CD4-positive, alpha-beta T cell treated with Interleukin-6 at 100 ng/mL for 8 hours (primary cell): ENCODE measurements around the gene ZFAND3.
"Not testable (repeated sequence)": the region's sequence is repeated elsewhere in the genome, so short reads cannot be mapped to it uniquely, and the experiment has no call there.

Experiments used
- DNase-seq: peaks from one replicate; pipeline ENCODE4 v3.0.0-alpha.2; 2020; ENCODE audit warnings: mixed read lengths, low spot score

Gene ZFAND3

DNA sequence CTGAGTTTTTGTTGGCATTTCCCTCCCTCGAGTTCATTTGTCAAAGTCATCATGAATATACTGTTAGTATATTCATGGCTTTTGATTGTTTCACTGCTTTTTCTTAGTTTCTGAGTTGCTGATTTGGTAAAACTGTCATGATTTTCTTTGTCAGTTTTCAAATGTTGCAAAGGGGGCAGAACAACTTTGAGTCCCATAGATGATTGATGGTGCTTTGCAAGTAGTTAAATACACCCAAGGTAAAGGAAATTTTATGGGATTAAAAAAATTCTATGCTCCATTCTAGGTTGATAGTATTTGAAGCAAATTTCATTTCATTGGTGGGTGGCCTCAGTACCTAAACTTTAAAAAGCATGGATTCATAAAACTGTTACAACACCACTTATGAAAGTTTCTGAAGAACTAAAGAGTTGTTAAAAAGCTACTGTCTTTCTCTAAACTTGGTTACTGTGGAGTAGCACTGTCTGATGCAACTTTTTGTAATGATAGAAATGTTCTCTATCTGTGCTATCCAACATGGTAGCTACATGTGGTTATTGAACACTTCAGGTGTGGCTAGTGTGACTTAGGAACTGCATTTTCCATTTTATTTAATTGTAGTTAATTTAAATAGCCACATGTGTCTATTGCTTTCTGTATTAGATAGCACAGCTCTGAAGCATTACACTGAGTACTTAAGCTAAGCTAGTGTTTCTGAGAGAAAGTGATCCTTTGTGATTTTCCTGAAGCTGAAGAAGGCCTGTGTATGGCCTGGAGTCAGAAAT, 153.6 kb downstream of the ZFAND3 start:
- no peak for DNase-seq

DNA sequence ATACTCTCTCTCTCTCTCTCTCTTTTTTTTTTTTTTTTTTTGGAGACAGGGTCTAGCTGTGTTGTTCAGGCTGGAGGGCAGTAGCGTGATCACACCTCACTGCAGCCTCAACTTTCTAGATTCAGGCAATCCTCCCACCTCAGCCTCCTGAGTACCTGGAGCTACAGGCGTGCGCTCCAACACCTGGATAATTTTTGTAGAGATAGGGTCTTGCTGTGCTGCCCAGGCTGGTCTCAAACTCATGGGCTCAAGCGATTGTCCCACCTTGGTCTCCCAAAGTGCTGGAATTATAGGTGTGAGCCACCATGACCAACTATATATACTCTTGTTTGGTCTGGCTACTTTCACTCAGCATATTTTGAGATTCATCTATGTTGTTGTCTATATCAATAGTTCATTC, 154.9 kb downstream of the ZFAND3 start:
- no peak for DNase-seq

DNA sequence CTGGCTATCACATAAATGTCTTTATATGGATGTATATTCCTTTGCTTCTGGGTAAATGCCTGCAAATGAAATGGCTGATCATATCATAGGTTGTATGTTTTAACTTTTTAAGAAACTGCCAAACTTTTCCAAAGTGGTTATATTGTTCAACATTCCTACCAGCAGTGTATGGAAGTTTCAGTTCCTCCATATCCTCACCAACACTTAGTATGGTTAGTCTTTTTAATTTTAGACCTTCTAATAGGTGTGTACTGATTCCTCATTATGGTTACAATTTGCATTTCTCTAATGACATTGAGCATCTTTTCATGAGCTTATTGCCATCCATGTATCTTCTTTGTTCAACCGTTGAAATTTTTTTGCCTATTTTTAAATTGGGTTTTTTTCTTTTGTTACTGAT, 155.4 kb downstream of the ZFAND3 start:
- DNase-seq, result no peak

DNA sequence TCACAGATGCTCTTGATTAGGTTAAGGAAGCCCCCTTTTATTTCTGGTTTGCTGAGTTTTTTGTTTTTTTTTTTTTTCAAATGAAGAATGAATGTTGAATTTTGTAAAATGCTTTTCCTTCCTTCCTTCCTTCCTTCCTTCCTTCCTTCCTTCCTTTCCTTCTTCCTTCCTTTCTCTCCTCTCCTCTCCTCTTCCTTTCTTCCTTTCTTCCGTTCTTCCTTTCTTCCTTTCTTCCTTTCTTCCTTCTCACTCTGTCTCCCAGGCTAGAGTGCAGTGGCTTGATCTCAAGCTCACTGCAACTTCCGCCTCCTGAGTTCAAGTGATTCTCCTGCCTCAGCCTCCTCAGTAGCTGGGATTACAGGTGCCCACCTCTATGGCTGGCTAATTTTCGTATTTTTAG, 158.2 kb downstream of the ZFAND3 start:
- DNase-seq, result no peak

DNA sequence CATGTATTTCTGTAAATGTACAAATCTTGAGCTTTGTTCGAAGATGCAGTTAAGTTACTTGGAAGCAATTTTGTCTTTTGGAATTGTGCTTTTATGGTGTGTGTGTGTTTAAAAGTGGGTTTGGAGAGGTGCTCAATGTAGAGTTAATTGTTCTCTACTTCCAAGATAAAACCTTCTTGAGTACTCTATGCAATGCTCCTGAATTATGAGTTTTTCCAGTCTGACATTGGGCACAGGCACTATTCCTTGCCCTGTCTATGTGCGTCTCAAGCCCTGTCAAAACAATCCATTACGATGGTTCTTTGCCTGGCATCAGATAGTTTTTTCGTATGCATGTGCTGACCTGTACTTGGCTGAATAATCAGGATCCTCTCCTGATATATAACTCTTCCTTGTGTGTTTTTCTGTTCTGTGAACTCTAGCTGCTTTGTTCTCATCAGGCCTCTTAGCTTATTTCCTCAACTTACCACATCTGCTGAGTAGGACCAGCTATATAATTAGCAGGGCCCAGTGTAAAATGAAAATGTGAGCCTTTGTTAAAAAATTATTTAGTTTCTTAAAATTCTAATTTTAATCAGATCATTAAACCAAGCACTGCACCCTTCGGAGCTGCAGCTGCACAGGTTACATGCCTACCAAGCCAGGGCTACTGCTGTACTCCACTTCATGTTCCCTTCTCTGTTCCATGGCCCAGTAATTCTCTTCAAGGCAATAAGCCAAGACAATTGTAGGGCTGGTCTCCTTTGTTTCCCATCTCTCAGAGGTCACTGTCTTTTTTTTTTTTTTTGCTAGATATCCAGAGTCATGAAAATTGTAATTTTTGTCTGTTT, 160.1 kb downstream of the ZFAND3 start:
- no peak for DNase-seq

DNA sequence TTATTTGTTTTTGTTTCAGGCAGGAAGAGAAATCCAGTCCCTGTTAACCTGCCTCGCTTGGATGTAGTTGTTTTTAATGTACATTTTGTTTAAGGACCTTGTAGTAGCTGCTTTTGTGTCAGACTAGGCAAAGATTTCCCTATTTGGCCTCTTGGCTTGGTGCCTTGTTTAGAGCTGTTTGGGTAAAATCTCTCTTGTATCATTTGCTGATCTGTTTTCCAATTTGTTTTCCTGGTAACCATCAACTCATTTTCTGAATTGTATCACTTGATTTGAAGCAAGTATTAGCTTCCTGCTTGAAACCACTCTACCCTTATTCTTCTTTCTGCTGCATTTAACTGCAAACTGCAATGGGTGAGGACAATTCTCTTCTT, 160.7 kb downstream of the ZFAND3 start:
- no peak for DNase-seq

DNA sequence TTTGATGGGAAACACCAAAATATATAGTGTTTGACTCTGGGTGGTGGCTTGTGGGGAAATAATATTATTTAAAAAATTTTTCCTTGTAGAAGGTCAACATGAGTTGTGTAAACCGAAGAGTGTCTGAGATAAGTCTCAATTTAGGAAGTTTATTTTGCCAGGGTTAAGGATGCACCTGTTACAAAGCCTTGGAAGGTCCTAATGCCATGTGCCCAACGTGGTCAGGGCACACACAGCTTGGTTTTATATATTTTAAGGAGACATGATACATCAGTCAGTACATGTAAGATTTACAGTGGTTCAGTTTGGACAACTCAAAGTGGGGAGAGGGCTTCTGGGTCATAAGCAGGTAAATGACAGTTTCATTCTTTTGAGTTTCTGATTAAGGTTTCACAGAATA, 162.1 kb downstream of the ZFAND3 start:
- no peak for DNase-seq

DNA sequence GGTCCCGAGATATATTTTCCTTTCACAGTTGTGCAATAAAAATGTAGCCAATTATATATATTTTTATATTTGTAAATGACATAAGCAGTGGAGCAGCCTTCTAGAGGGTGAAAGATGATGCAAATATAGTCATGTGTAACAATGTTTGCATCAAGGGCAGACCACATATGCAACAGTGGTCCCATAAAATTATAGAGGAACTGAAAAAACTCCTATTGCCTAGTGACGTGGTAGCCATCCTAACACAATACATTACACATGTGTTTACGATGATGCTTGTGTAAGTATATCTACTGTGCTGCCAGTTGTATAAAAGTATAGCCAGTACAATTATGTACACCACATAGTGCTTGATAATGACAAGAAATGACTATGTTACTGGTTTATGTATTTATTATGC, 162.8 kb downstream of the ZFAND3 start:
- no peak for DNase-seq

DNA sequence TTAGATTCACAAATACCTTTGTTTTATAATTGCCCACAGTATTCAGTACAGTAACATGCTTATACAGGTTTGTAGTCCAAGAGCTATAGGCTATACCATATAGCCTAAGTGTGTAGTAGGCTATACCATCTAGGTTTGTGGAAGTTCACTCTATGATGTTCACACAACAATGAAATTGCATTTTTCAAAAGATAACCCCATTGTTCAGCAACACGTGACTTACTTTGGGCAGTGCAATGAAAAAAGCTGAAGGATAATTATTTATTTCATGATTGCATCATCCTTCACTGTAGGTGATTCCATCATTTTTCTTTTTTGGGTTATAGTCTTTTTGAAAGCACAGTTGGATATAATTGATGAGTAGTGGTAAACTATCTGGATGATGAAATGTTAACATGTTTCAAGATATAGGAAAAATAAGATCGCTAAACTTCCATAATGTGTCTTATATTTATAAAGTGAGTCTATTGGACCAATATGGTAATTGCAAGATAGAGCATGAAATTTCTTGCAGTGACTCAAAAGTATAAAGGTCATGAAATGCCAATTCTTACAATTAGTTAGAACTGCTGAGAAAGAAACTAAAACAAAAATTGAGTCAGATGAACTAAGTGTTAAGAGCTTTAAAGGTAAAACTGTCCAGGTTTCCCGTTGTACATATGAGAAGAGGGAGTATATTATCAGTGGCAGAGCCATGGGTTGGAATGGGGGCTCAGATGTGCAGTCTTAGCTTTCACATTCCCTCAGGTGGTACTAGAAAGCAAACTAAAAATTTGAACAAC, 164.4 kb downstream of the ZFAND3 start:
- DNase-seq, result no peak

DNA sequence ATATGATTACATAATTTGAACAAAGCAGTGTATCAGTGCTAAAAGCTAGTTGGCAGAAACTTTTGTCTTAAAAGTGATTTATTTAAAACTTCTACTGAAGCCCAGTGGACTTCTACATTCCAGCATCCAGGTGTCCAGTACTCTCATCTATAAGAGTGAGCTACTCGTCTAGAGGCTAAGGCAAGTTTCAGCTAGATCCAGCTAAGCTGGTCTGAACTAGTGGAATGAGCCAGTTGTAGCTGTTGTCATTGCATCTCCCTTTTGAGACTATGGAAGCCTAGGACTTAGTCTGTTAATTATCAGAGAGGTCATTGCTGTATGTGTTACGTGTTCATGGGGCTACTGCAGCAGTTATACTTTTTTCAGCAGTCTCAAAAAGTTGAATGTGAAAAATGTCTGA, 165.1 kb downstream of the ZFAND3 start:
- DNase-seq, result no peak

DNA sequence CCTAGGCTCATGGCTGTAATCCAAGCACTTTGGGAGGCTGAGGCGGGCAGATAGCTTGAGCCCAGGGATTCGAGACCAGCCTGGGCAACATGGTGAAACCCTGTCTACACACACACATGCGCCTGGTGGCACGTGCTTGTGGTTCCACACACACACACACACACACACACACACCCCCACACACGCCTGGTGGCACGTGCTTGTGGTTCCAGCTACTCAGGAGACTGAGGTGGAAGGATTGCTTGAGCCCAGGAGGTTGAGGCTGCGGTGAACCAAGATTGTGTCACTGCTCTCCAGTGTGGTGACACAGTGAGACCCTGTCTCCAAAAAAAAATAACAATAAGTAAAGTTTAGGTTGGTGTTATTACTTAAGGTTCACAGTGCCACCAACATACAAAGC, 165.8 kb downstream of the ZFAND3 start:
- DNase-seq, result no peak

DNA sequence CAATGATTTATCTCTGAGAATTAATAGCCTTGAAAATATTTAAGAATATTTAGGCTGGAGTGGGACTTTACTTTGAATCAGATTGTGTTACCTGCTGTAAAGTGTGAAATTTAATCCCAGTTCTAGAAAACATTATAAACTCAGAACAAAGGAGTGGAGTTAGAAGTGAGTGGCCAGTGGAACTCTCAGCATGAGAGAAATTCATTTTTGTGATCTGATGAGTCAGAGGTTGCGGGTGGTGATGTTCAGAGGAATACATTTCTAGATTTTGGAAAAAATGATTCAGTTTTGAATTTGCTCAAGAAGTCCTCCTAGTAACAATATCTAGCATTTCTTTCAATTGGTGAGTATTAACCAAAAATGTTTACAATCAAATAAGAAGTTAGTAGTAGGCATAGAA, 167.5 kb downstream of the ZFAND3 start:
- no peak for DNase-seq

DNA sequence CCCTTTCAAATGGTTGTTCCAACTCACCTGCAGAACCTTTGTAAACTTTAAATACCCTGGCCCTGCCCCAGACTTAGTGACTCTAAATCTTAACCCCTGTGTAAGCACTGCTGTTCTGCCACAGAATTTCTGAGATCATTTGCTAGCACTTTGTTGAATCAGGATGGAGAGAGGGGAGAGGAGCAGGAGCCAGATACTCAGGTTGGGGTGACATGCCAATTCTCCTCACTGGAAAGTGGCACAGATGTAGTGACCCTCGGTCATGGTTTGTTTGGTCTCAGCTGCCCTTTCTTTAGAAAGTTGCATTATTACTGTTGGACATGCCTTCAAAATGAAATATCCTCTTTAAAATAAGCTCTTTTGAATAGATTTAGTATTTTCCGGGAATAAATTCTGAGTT, 168.0 kb downstream of the ZFAND3 start:
- no peak for DNase-seq

DNA sequence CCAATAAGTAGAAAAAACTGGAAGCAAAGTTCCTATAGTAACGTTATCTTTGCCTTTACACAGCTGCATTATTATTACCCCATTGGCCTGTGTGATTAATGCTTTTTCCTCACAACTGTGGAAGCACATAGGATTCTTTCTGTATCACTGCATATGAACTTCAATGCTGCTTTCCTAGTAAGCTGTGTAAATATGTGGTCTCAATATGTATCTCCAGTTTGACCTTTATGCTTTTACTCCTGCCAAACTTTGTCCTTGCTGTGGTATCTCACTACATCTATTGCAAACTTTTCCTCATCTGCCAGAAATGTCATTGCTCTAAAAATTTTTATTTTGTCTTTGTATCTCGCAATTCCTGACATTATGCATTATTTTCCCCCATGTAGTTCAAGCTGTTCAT, 168.6 kb downstream of the ZFAND3 start:
- DNase-seq, result no peak

DNA sequence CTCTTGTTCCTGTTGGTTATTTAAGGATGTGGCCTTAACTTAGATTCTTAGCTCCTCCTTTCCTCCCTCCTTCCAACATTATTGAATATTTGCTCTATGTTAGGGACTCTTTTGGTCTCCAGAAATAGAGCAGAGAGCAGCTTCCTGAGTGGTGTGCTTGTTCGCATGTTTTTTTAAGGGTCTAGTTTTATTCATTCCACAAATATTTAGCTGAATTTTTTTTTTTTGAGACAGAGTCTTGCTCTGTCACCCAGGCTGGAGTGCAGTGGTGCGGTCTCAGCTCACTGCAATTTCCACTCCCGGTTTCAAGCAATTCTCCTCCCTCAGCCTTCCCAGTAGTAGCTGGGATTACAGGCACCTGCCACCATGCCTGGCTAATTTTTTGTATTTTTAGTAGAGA, 169.2 kb downstream of the ZFAND3 start:
- no peak for DNase-seq

DNA sequence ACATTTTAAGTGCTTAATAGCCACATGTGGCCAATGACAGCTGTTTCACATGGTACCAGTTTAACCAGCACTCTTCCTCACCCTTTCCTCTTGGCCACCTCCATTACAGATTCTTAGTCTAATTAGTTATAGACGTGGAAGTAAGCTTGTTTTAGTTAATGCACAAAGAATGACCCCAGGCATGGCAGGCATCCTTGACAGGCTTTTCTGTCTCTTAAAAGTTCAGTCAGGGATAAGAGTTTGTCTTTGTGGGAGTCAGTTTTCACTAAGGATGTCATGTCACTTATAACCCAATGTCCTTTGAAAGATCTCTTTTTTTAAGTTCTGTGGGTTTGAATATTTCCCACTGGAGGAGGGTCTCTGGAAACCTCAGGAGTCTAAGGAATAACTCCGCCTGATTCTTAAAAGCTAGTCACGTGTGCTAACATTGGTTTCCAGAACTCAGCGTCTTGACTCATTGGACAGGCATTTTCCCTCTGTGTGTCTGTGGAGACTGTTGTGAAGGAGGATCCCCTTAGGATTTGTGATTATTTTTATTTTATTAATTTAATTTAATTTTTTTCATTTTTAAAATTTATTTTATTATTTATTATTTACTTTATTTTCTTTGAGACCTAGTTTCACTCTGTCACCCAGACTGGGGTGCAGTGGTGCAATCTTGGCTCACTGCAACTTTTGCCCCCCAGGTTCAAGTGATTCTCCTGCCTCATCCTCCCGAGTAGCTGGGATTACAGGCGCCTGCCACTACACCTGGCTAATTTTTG, 171.4 kb downstream of the ZFAND3 start:
- no peak for DNase-seq

DNA sequence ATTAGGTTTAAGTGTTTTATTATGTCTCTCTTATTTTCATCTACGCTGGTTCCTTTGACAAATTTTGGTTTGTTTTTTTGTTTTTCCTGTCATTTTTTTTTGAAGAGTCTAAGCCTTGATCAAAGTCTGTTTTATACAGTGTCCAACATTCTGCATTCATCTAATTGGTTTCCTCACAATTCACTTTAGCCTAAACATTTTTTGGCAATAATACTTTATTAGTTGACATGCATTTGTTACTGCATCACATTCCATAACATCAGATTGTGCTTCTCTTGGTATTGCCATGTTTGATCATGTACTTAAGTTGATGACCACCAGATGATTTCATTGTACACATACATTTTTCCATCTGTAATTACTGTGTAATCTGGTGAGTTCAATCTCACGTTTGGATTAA, 173.2 kb downstream of the ZFAND3 start:
- DNase-seq, result no peak

DNA sequence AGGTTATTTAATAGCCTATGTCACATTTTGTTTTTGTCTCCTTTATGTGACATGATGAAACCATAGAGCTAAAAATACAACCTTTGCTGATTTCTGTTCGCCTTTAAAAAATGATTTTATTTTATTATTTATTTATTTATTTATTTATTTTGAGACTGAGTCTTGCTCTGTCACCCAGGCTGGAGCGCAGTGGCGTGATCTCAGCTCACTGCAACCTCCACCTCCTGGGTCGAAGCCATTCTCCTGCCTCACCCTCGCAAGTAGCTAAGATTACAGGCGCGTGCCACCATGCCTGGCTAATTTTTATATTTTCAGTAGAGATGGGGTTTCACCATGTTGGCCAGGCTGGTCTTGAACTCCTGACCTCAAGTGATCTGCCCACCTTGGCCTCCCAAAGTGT, 173.7 kb downstream of the ZFAND3 start:
- not testable (repeated sequence) for DNase-seq

DNA sequence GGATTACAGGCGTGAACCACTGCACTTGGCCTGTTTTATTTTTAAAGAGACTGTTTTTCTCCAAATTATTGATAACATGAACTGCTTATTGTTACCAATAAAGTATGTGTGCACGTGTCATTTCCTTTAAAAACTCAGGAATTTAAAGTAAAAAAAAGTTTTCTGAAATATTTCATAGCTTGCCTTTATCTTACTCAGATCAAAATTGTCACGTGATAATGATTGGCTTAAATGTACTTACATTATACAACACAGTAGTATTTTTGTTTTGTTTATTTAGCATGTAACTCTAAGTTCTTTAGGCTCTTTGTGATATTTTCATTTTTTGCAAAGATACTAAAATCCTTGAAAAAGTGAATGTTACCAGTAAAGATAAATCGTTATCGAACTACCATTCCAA, 174.1 kb downstream of the ZFAND3 start:
- DNase-seq, result no peak

DNA sequence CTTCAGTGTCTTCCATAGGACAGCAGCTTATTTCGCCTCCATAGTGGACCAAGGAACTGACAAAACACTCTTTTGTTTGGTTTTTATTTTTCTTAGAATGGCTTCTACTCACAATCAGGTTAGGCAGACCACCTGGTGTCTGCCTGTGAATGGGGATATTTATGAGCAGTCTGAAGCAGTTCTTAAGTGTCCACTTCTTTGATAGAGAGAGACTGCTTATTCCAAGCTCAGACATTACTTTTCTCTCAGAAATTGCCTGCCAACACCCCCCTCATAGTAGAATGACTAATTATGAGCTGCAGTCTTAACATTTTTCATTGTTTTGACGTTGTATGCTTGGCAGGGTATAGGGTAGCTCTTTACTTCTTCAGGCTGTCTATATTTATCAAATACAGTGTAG, 174.7 kb downstream of the ZFAND3 start:
- no peak for DNase-seq

DNA sequence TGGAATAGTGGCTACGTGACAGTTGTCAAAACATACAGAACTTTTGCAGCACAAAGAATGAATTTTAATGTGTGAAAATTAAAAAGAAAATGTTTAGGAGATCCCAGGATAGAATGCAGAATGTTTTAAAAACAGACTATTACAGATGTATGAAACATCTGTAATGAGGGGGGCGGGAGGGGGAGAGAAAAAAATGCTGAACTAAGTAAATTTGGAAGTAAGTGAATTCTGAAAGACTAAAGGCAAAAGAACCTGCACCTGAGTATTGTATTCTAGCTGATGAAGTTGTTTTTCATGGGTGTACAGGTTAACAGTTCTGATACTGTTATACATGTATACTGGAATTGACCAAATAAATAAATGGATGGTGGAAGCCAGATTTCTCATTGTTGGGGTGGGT, 178.8 kb downstream of the ZFAND3 start:
- DNase-seq, result no peak

DNA sequence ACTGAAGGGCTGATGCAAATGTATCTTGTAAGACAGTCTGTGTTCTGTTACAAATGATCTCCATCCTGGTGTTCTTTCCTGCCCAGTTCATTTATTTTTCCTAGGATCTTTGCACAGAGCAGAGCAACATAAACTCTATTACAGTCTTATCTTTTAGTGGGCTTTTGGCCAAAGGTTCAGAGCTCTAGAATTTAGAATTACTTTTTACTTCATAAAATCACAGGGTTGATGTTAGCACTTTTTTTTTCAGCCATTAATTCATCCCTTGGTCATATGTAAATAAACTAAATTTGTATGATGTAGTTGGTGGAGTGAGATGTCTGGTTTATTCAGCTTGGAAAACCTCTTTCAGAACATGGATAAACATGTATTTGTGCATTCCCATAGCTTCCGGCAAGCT, 181.9 kb downstream of the ZFAND3 start:
- DNase-seq, result no peak
